GM13976 (cell line): Measurements from ENCODE around the gene KRT13.

Source experiments
- DNase-seq: peaks from one replicate; pipeline ENCODE4 v3.0.0; 2012; ENCODE audit warnings: low spot score
- CTCF ChIP-seq: IDR thresholded peaks from 2 replicates; pipeline ENCODE4 v1.5.1; 2012; ENCODE audit warnings: borderline replicate concordance, mild to moderate bottlenecking; ENCODE audit not compliant: insufficient read depth; ENCODE audit errors: extremely low read depth, missing control alignments, control extremely low read depth
- in situ Hi-C: fragments of 300-500 bp; cut with MboI; formaldehyde crosslinking; loops from one replicate; pipeline ENCODE4 v1.12.0; 2022; ENCODE audit warnings: low sequenced_read_pairs, mixed read lengths, inconsistent platforms; ENCODE audit not compliant: unreplicated experiment

KRT13 gene

GRCh38 chr17:41513168-41513547 is 7.7 kb upstream of the KRT13 start:
- TF ChIP-seq CTCF: no peak
- DNase-seq: no peak
- in situ Hi-C loops: no loop called here

GRCh38 chr17:41512546-41513167 is 7.2 kb upstream of the KRT13 start:
- DNase-seq: no peak
- no peak for TF ChIP-seq CTCF
- in situ Hi-C loops: no loop called here

- in situ Hi-C loops: no loop called here
- DNase-seq: no peak
- no peak for TF ChIP-seq CTCF
These were observed 6.3 kb upstream of the KRT13 start for GRCh38 chr17:41511716-41512115.

GRCh38 chr17:41511116-41511515 is 5.7 kb upstream of the KRT13 start:
- in situ Hi-C loops: no loop called here
- no peak for TF ChIP-seq CTCF
- no peak for DNase-seq

GRCh38 chr17:41510251-41511065 is 5.0 kb upstream of the KRT13 start:
- in situ Hi-C loops: no loop called here
- no peak for TF ChIP-seq CTCF
- DNase-seq: no peak

- in situ Hi-C loops: no loop called here
- no peak for DNase-seq
- no peak for TF ChIP-seq CTCF
These were observed 2.0 kb upstream of the KRT13 start for GRCh38 chr17:41507315-41507880.
